GM12891 (cell line): ENCODE results near the gene RIMS4.

ENCODE experiments used
- POLR2A ChIP-seq: IDR thresholded peaks from 2 replicates; pipeline ENCODE4 v1.6.1; 2011; ENCODE audit warnings: low read depth, low read length, control low read depth
- POLR2AphosphoS5 ChIP-seq: IDR thresholded peaks from 2 replicates; pipeline ENCODE4 v1.6.1; 2011; ENCODE audit warnings: low read depth, low read length, control low read depth
- POU2F2 ChIP-seq: IDR thresholded peaks from 2 replicates; pipeline ENCODE4 v1.6.1; 2011; ENCODE audit warnings: low read depth, mild to moderate bottlenecking, control low read depth, low read length, moderate library complexity
- SPI1 ChIP-seq: IDR thresholded peaks from 2 replicates; pipeline ENCODE4 v1.6.1; 2011; ENCODE audit warnings: low read depth, low read length, control low read depth
- TAF1 ChIP-seq: IDR thresholded peaks from 2 replicates; pipeline ENCODE4 v1.6.1; 2011; ENCODE audit warnings: low read depth, low read length, control low read depth

DNA sequence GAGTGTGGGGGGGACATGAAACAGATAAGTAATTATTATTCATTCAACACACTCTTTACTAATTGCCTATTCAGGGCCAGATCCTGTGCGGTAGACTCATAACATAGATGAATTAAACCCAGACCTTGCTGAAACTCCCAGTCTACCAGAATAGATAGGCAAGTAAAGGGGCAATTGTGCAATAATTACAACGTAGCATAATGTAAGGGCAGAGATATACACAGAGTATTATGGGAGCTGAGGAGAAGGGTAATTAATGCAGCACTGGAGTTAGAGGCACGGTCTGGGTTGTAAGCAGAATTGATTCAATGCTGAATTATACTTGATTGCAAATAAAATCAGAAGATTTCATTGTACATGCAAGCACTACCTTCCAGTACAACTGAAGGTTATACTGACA, 29.2 kb downstream of the RIMS4 start:
- TF ChIP-seq POLR2AphosphoS5 (no peak), POLR2A (no peak), SPI1 (no peak), TAF1 (no peak), POU2F2 (no peak)
